Calu3 (cell line): ENCODE measurements around the gene DPP6. TPM values are rescaled to one million over a fixed set of nuclear protein-coding genes. Genes with fewer than 3 reads are reported as not detected.

Experiments used
- BruUV-seq: library from RNA; stranded (reverse); fragments of 400-500 nt; replicated peaks from 2 replicates; lab custom pipeline; 2021; lab: Mats Ljungman, UMichigan
- CTCF ChIA-PET: fragments of 300-600 bp; sonication (Branson Sonifier 250); formaldehyde crosslinking; loops from one replicate; lab custom pipeline; 2022; ENCODE audit warnings: antibody characterized with exemption; lab: Charles Lee
- DNase-seq: peaks from one replicate; pipeline ENCODE4 v3.0.0; 2022
- H3K27ac Mint-ChIP-seq: one replicate; pipeline ENCODE4 v1.8.0; 2022; ENCODE audit warnings: mixed read lengths; ENCODE audit not compliant: unreplicated experiment
- H3K27me3 Mint-ChIP-seq: one replicate; pipeline ENCODE4 v1.8.0; 2022; ENCODE audit warnings: mixed read lengths; ENCODE audit not compliant: unreplicated experiment
- H3K36me3 Mint-ChIP-seq: one replicate; pipeline ENCODE4 v1.8.0; 2022; ENCODE audit warnings: mild to moderate bottlenecking, moderate library complexity, mixed read lengths; ENCODE audit not compliant: insufficient read depth, unreplicated experiment
- H3K4me1 Mint-ChIP-seq: one replicate; pipeline ENCODE4 v1.8.0; 2022; ENCODE audit warnings: mild to moderate bottlenecking, low read depth, mixed read lengths; ENCODE audit not compliant: unreplicated experiment
- H3K4me3 Mint-ChIP-seq: one replicate; pipeline ENCODE4 v1.8.0; 2022; ENCODE audit warnings: mild to moderate bottlenecking, low read depth, moderate library complexity, mixed read lengths; ENCODE audit not compliant: unreplicated experiment
- H3K9me3 Mint-ChIP-seq: one replicate; pipeline ENCODE4 v1.8.0; 2022; ENCODE audit warnings: low read depth, mixed read lengths; ENCODE audit not compliant: unreplicated experiment
- intact Hi-C: fragments of 100-400 bp; cut with micrococcal nuclease; formaldehyde crosslinking; loops from one replicate; pipeline ENCODE4 v1.10.0; 2022; ENCODE audit not compliant: unreplicated experiment
- total RNA-seq: library from RNA; stranded (reverse); gene quantifications from 2 replicates; pipeline ENCODE4 v1.2.3, GENCODE V29; 2022
- TF ChIP-seq, protein P1 (sequence below): fragments of 200-600 bp; IDR thresholded peaks from one replicate; pipeline ENCODE4 v1.8.0; 2022; ENCODE audit warnings: antibody characterized with exemption; ENCODE audit not compliant: unreplicated experiment

DPP6 gene
- total RNA-seq, 1 experiment from 2014 or later: not detected

DNA sequence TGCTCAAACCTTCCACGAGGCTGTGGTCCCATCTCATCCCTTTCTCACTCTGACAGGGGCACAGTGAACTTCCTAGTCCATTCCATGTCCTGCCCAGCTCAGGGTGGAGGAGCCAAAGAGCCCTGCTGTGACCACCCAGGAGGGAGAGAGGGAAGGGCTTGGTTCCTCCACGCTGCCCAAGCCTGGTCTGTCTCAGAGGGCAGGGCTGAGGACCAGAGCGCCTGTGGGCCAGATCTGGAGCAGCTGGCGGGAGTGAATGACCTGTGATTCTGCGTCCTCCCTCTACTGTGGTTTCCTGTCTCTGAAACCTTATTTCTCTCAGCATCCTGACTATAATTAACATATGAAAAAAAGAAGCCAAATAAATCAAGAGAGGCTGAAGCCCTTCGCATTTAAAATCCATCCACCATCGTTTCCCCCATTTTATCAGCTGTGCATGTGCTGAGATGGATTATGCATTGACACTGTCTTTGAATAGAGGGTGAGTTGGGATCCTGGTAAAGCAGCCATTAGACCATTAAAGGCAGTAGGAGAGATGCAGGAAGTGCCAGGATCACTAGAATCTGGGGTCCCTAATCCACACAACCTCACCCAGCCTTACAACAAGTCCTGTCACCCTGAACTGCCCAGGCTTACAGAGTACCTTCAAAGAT is 165.6 kb downstream of the DPP6 start:
- peaks cover 5% of the 10 kb centered on the region for H3K9me3 Mint-ChIP-seq
- TF ChIP-seq, protein P1, sequence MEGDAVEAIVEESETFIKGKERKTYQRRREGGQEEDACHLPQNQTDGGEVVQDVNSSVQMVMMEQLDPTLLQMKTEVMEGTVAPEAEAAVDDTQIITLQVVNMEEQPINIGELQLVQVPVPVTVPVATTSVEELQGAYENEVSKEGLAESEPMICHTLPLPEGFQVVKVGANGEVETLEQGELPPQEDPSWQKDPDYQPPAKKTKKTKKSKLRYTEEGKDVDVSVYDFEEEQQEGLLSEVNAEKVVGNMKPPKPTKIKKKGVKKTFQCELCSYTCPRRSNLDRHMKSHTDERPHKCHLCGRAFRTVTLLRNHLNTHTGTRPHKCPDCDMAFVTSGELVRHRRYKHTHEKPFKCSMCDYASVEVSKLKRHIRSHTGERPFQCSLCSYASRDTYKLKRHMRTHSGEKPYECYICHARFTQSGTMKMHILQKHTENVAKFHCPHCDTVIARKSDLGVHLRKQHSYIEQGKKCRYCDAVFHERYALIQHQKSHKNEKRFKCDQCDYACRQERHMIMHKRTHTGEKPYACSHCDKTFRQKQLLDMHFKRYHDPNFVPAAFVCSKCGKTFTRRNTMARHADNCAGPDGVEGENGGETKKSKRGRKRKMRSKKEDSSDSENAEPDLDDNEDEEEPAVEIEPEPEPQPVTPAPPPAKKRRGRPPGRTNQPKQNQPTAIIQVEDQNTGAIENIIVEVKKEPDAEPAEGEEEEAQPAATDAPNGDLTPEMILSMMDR: no peak
- no peak for DNase-seq
- intact Hi-C loops: no loop called here
- no peaks in the 10 kb centered on the region for H3K4me1 Mint-ChIP-seq
- no peaks in the 10 kb centered on the region for H3K36me3 Mint-ChIP-seq
- no peaks in the 10 kb centered on the region for H3K27me3 Mint-ChIP-seq
- H3K4me3 Mint-ChIP-seq: no peak overlapping the region
- CTCF ChIA-PET: no interaction called here
- no peak overlapping the region for H3K27ac Mint-ChIP-seq
- no TSS peak for BruUV-seq

- Mint-ChIP-seq H3K4me1 (no peaks in the 10 kb centered on the region), H3K27me3 (no peaks in the 10 kb centered on the region), H3K4me3 (no peak overlapping the region), H3K36me3 (no peaks in the 10 kb centered on the region), H3K9me3 (peaks cover 11% of the 10 kb centered on the region), H3K27ac (no peak overlapping the region)
- BruUV-seq: no TSS peak
- no peak for DNase-seq
- TF ChIP-seq, protein P1: no peak
- intact Hi-C loops: no loop called here
- CTCF ChIA-PET: no interaction called here
Observed at GRCh38 chr7:154231732-154232131, 179.5 kb downstream of the DPP6 start.

GRCh38 chr7:154232700-154233099 is 180.5 kb downstream of the DPP6 start:
- no peak for DNase-seq
- no peak overlapping the region for H3K27ac Mint-ChIP-seq
- H3K4me1 Mint-ChIP-seq: no peaks in the 10 kb centered on the region
- TF ChIP-seq, protein P1: no peak
- no peak overlapping the region for H3K4me3 Mint-ChIP-seq
- no peaks in the 10 kb centered on the region for H3K27me3 Mint-ChIP-seq
- BruUV-seq: no TSS peak
- no peaks in the 10 kb centered on the region for H3K36me3 Mint-ChIP-seq
- H3K9me3 Mint-ChIP-seq: peaks cover 11% of the 10 kb centered on the region
- CTCF ChIA-PET: no interaction called here
- intact Hi-C loops: no loop called here

DNA sequence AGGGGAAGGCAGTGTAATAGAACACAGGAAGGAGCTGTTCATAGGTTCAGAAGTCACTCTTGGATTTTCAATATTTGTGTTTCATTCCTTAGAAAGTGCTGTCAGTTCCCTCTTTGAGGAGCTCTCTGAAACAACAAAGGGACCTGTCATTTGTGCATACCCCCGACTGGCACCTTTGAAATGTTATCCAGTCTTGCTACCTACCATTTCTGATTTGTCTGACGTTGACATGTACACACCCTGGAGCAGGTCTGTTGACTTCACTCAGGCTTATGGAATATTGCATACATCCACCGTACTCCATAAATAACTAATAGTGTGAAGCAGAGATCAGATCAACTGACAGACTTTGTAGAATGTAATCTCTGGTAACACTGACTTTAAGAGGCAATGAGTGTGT is 189.8 kb downstream of the DPP6 start:
- BruUV-seq: no TSS peak
- Mint-ChIP-seq H3K36me3 (no peaks in the 10 kb centered on the region), H3K9me3 (peaks cover 13% of the 10 kb centered on the region), H3K27ac (no peak overlapping the region), H3K4me3 (no peak overlapping the region), H3K4me1 (no peaks in the 10 kb centered on the region), H3K27me3 (no peaks in the 10 kb centered on the region)
- no peak for DNase-seq
- TF ChIP-seq, protein P1: no peak
- CTCF ChIA-PET: no interaction called here
- intact Hi-C loops: no loop called here
